H1 (cell line): ENCODE data around the gene MICA. TPM values are rescaled to one million over a fixed set of nuclear protein-coding genes. Genes with fewer than 3 reads are reported as not detected.

Source experiments
- CTCF ChIA-PET: fragments of 300-600 bp; sonication (Branson Sonifier 250); formaldehyde crosslinking; loops from one replicate; lab custom pipeline; 2021; ENCODE audit not compliant: partially characterized antibody; lab: Charles Lee
- POLR2A ChIA-PET: fragments of 300-600 bp; sonication (Branson Sonifier 250); formaldehyde crosslinking; loops from one replicate; lab custom pipeline; 2021; ENCODE audit warnings: inconsistent platforms; ENCODE audit not compliant: partially characterized antibody; lab: Charles Lee
- DNase-seq, 2 experiments: peaks; one replicate each; pipeline versions ENCODE4 v3.0.0 to v3.0.0-alpha.2; 2010 to 2022; ENCODE audit warnings: low spot score in 2 of 2, low read depth in 1 of 2, mixed read lengths in 1 of 2
- FAIRE-seq: peaks from 2 replicates; lab custom pipeline; 2011; peaks lifted over from hg19 to GRCh38; lab: Jason Lieb, UNC
- H2AFZ ChIP-seq: 2 replicates; pipeline ENCODE4 v1.8.1; 2012; ENCODE audit warnings: low read length, inconsistent platforms
- H2AK5ac ChIP-seq: 2 replicates; pipeline ENCODE4 v1.6.1; 2013; ENCODE audit warnings: low read depth, low read length
- H2BK120ac ChIP-seq: replicated peaks from 2 replicates; pipeline ENCODE3; 2013; ENCODE audit warnings: low read depth, low read length, inconsistent platforms
- H2BK12ac ChIP-seq: 2 replicates; pipeline ENCODE4 v1.6.1; 2013; ENCODE audit warnings: low read depth, low read length
- H2BK15ac ChIP-seq: 2 replicates; pipeline ENCODE4 v1.6.1; 2013; ENCODE audit warnings: low read length
- H2BK20ac ChIP-seq: 2 replicates; pipeline ENCODE4 v1.6.1; 2013; ENCODE audit warnings: low read length
- H2BK5ac ChIP-seq: 2 replicates; pipeline ENCODE4 v1.6.1; 2013; ENCODE audit warnings: low read depth, low read length
- H3K14ac ChIP-seq: 2 replicates; pipeline ENCODE4 v1.6.1; 2013; ENCODE audit warnings: inconsistent platforms; ENCODE audit not compliant: insufficient read length
- H3K18ac ChIP-seq: 2 replicates; pipeline ENCODE4 v1.6.1; 2013; ENCODE audit warnings: low read length; ENCODE audit errors: extremely low read depth
- H3K23ac ChIP-seq: 2 replicates; pipeline ENCODE4 v1.6.1; 2013; ENCODE audit warnings: inconsistent platforms; ENCODE audit not compliant: insufficient read length
- H3K23me2 ChIP-seq: 2 replicates; pipeline ENCODE4 v1.6.1; 2013; ENCODE audit warnings: low read depth, low read length
- H3K27ac ChIP-seq: 2 replicates; pipeline ENCODE4 v1.6.1; 2011; ENCODE audit warnings: low read depth, low read length, inconsistent platforms
- H3K27me3 ChIP-seq, 4 experiments: replicated peaks in 1 of 4; 1 replicate in 1 of 4; 2 replicates in 3 of 4; pipeline versions ENCODE4 v1.6.1 to v1.8.1; 2011 to 2013; ENCODE audit warnings: low read length in 3 of 4, mild to moderate bottlenecking in 3 of 4, inconsistent platforms in 2 of 4, mixed read lengths in 2 of 4, moderate library complexity in 1 of 4; ENCODE audit not compliant: control insufficient read depth in 3 of 4, insufficient read depth in 3 of 4; ENCODE audit errors: extremely low read depth in 1 of 4
- H3K36me3 ChIP-seq, 4 experiments: 2 replicates each; pipeline versions ENCODE4 v1.6.1 to v1.8.1; 2011 to 2013; ENCODE audit warnings: mild to moderate bottlenecking in 4 of 4, low read length in 3 of 4, moderate library complexity in 2 of 4, control low read depth in 1 of 4, inconsistent platforms in 1 of 4; ENCODE audit not compliant: insufficient read depth in 4 of 4, control insufficient read depth in 2 of 4
- H3K4ac ChIP-seq: replicated peaks from 2 replicates; pipeline ENCODE3; 2013; ENCODE audit warnings: low read length, low read depth, mixed read lengths, inconsistent platforms; ENCODE audit not compliant: insufficient read length
- H3K4me1 ChIP-seq, 4 experiments: replicated peaks in 1 of 4; 1 replicate in 1 of 4; 2 replicates in 3 of 4; pipeline versions ENCODE4 v1.6.1 to v1.8.1; 2011 to 2013; ENCODE audit warnings: low read length in 3 of 4, inconsistent platforms in 2 of 4, mixed read lengths in 1 of 4; ENCODE audit not compliant: insufficient read depth in 4 of 4, control insufficient read depth in 3 of 4
- H3K4me2 ChIP-seq, 2 experiments: 2 replicates each; pipeline versions ENCODE4 v1.6.1 to v1.8.1; 2011 to 2013; ENCODE audit warnings: low read depth in 2 of 2, low read length in 2 of 2, control low read depth in 1 of 2, inconsistent platforms in 1 of 2, mild to moderate bottlenecking in 1 of 2; ENCODE audit not compliant: insufficient read depth in 1 of 2
- H3K4me3 ChIP-seq, 4 experiments: fragments of 200-600, 300-600 bp in 1 of 4; sonication (generic), shearing (Covaris generic), sonication (Bioruptor Twin) in 1 of 4; 2 replicates each; pipeline versions ENCODE4 v1.5.1 to v1.8.1; 2011 to 2016; ENCODE audit warnings: low read length in 4 of 4, low read depth in 3 of 4, control low read depth in 2 of 4, inconsistent platforms in 2 of 4, mild to moderate bottlenecking in 2 of 4, mixed read lengths in 1 of 4, moderate library complexity in 1 of 4; ENCODE audit not compliant: insufficient read depth in 2 of 4; ENCODE audit errors: extremely low read depth in 1 of 4
- H3K56ac ChIP-seq: replicated peaks from 2 replicates; pipeline ENCODE3; 2013; ENCODE audit warnings: low read depth, mild to moderate bottlenecking, mixed read lengths, low read length, inconsistent platforms; ENCODE audit not compliant: insufficient read length
- H3K79me1 ChIP-seq: 2 replicates; pipeline ENCODE4 v1.6.1; 2013; ENCODE audit warnings: low read depth, low read length, control low read depth
- H3K79me2 ChIP-seq, 2 experiments: 2 replicates each; pipeline versions ENCODE4 v1.6.1 to v1.8.1; 2012 to 2013; ENCODE audit warnings: low read length in 2 of 2, mild to moderate bottlenecking in 2 of 2, inconsistent platforms in 1 of 2; ENCODE audit not compliant: insufficient read depth in 2 of 2, control insufficient read depth in 1 of 2
- H3K9ac ChIP-seq, 4 experiments: replicated peaks in 1 of 4; 1 replicate in 1 of 4; 2 replicates in 3 of 4; pipeline versions ENCODE4 v1.6.1 to v1.8.1; 2011 to 2013; ENCODE audit warnings: low read depth in 3 of 4, low read length in 3 of 4, control low read depth in 2 of 4, mild to moderate bottlenecking in 2 of 4, moderate library complexity in 2 of 4, inconsistent platforms in 1 of 4; ENCODE audit errors: extremely low read depth in 1 of 4
- H3K9me3 ChIP-seq, 2 experiments: 2 replicates each; pipeline versions ENCODE4 v1.6.1 to v1.8.1; 2012 to 2013; ENCODE audit warnings: mild to moderate bottlenecking in 2 of 2, moderate library complexity in 2 of 2, control low read depth in 1 of 2, inconsistent platforms in 1 of 2, low read depth in 1 of 2, low read length in 1 of 2, mixed read lengths in 1 of 2; ENCODE audit not compliant: insufficient read depth in 2 of 2
- H4K20me1 ChIP-seq, 2 experiments: replicated peaks in 1 of 2; 2 replicates each; pipeline versions ENCODE3 to v1.8.1; 2011 to 2013; ENCODE audit warnings: inconsistent platforms in 2 of 2, low read length in 2 of 2, mild to moderate bottlenecking in 1 of 2; ENCODE audit not compliant: insufficient read depth in 2 of 2, control insufficient read depth in 1 of 2
- H4K5ac ChIP-seq: 2 replicates; pipeline ENCODE4 v1.6.1; 2013; ENCODE audit warnings: low read length, low read depth, mixed read lengths, inconsistent platforms; ENCODE audit not compliant: insufficient read length
- H4K8ac ChIP-seq: 2 replicates; pipeline ENCODE4 v1.8.0; 2013; ENCODE audit warnings: mild to moderate bottlenecking, moderate library complexity, low read length, inconsistent platforms; ENCODE audit not compliant: insufficient read depth; ENCODE audit errors: extremely low read depth
- H4K91ac ChIP-seq: replicated peaks from 2 replicates; pipeline ENCODE3; 2013; ENCODE audit warnings: low read length, mixed read lengths, inconsistent platforms; ENCODE audit not compliant: insufficient read length
- BRCA1 ChIP-seq: IDR thresholded peaks from 2 replicates; pipeline ENCODE4 v1.6.1; 2012; ENCODE audit warnings: low read depth, low read length, improper control_type of control experiment
- WGBS, 2 experiments: shearing (Covaris generic) in 1 of 2; methylation state at CpG; one replicate each; pipeline versions ENCODE4 v1.1.6 to v1.1.7; 2013 to 2015; ENCODE audit warnings: low lambda C conversion rate in 2 of 2, mixed read lengths in 2 of 2, inconsistent platforms in 1 of 2, low coverage in 1 of 2, missing lambda C conversion rate in 1 of 2; ENCODE audit not compliant: insufficient replicate concordance in 2 of 2, insufficient coverage in 1 of 2, insufficient read length in 1 of 2; ENCODE audit errors: extremely low coverage in 1 of 2, missing lambda C conversion rate in 1 of 2; 5-methylcytosine and 5-hydroxymethylcytosine counted together
- polyA plus RNA-seq, 7 experiments: library from polyadenylated mRNA; depleted of rRNA in 3 of 7; stranded (reverse) in 5 of 7; unstranded in 2 of 7; fragments of >200 nt in 5 of 7; fragments of 200-250 nt in 2 of 7; gene quantifications; 1 replicate in 5 of 7; 2 replicates in 1 of 7; 4 replicates in 1 of 7; pipeline versions ENCODE4 v1.2.1 to v1.2.3, GENCODE V29; 2011 to 2013; ENCODE audit warnings: missing spikeins in 2 of 7, mixed read lengths in 2 of 7
- total RNA-seq: library from RNA; stranded (reverse); fragmentation: NEBNext Ultra II Directional; extraction: Animal tissue kit (Norgen Biotek cat#: 25700); gene quantifications from 2 replicates; pipeline ENCODE4 v1.2.1, GENCODE V29; 2021

MICA gene
- total and polyA plus RNA-seq, 2 of the 8 experiments (the other 6 are each of a cell fraction or from before 2014, with no cell fraction given), result 12.5 to 16.3 TPM

- Histone ChIP-seq H3K4ac (no peak overlapping the region), H2BK20ac (no peak overlapping the region), H4K91ac (no peak overlapping the region), H3K9ac (no peak overlapping the region), H3K9me3 (no peaks in the 10 kb centered on the region), H3K4me2 (no peak overlapping the region), H3K23me2 (no peaks in the 10 kb centered on the region), H3K79me1 (no peaks in the 10 kb centered on the region), H3K14ac (no peak overlapping the region), H2AK5ac (no peak overlapping the region), H2BK120ac (no peak overlapping the region), H2BK12ac (no peak overlapping the region), H3K36me3 (no peaks in the 10 kb centered on the region), H3K4me3 (no peak overlapping the region), H3K27me3 (no peaks in the 10 kb centered on the region), H2AFZ (no peak overlapping the region), H4K8ac (no peak overlapping the region), H2BK15ac (no peak overlapping the region), H3K18ac (no peak overlapping the region), H3K79me2 (no peaks in the 10 kb centered on the region), H2BK5ac (no peak overlapping the region), H3K4me1 (no peaks in the 10 kb centered on the region), H3K23ac (no peak overlapping the region), H4K20me1 (no peaks in the 10 kb centered on the region), H3K56ac (no peak overlapping the region), H3K27ac (no peak overlapping the region), H4K5ac (no peak overlapping the region)
- FAIRE-seq, result no peak
- ChIA-PET POLR2A (no interaction called here), CTCF (interaction anchor here (1.5 kb wide), 1 partner anchor 19 kb away, joined by 9 read pairs; no protein-coding TSS in a partner anchor)
- 80% methylated on average over 3 of the region's 3 CpGs; no CpG with 5 or more reads in 1 of the 2 experiments for WGBS, 2 experiments
- DNase-seq, result no peak
- no peak for TF ChIP-seq BRCA1
These were observed 20.2 kb downstream of the MICA start for GRCh38 chr6:31423550-31423949.
